Natural killer cell treated with Interleukin-12 subunit alpha and Interleukin-12 subunit beta and Interleukin-15 and Interleukin-18, amount 100 ng/mL, for 72 hours (primary cell): ENCODE data around the gene CLEC10A. TPM values are rescaled to one million over a fixed set of nuclear protein-coding genes. Genes with fewer than 3 reads are reported as not detected.

Experiments used
- ATAC-seq, 2 donors: fragments of 150-1000 bp; cut with Tn5 transposase in 1 of 2; sonication (Bioruptor Pico), chemical (Tn5 transposase) in 1 of 2; 2 replicates each; pipeline ENCODE4 v1.10.0; 2021
- DNase-seq: peaks from one replicate; pipeline ENCODE4 v3.0.0; 2022; ENCODE audit warnings: low spot score
- H3K27ac Mint-ChIP-seq, 2 donors: 1 replicate in 1 of 2; 2 replicates in 1 of 2; pipeline ENCODE4 v1.8.0; 2022; ENCODE audit warnings: mixed read lengths in 2 of 2, mild to moderate bottlenecking in 1 of 2, moderate library complexity in 1 of 2
- H3K27me3 Mint-ChIP-seq, 2 donors: 1 replicate in 1 of 2; 2 replicates in 1 of 2; pipeline ENCODE4 v1.8.0; 2022; ENCODE audit warnings: mixed read lengths in 2 of 2
- H3K36me3 Mint-ChIP-seq: one replicate; pipeline ENCODE4 v1.8.0; 2022; ENCODE audit warnings: mixed read lengths
- H3K4me1 Mint-ChIP-seq, 2 donors: 1 replicate in 1 of 2; 2 replicates in 1 of 2; pipeline ENCODE4 v1.8.0; 2022; ENCODE audit warnings: low read depth in 2 of 2, mixed read lengths in 2 of 2, mild to moderate bottlenecking in 1 of 2
- H3K4me3 Mint-ChIP-seq: one replicate; pipeline ENCODE4 v1.8.0; 2022; ENCODE audit warnings: mixed read lengths
- H3K9me3 Mint-ChIP-seq: 2 replicates; pipeline ENCODE4 v1.8.0; 2022; ENCODE audit warnings: mixed read lengths
- total RNA-seq, 2 donors: library from RNA; stranded (reverse); gene quantifications; one replicate each; pipeline ENCODE4 v1.2.3, GENCODE V29; 2022

The CLEC10A gene
- total RNA-seq, 2 donors from 2014 or later: not detected

- ATAC-seq: no peak
- no peaks in the 10 kb centered on the region for H3K27me3 Mint-ChIP-seq
- peaks cover 22 to 23% of the 10 kb centered on the region in 2 donors for H3K4me1 Mint-ChIP-seq
- H3K9me3 Mint-ChIP-seq: no peaks in the 10 kb centered on the region
- no peak for DNase-seq
- H3K36me3 Mint-ChIP-seq: no peaks in the 10 kb centered on the region
- no peak overlapping the region for H3K4me3 Mint-ChIP-seq
- no peak overlapping the region for H3K27ac Mint-ChIP-seq
These were observed 33.4 kb upstream of the CLEC10A start for GRCh38 chr17:7113273-7114071.

GRCh38 chr17:7112510-7113108 lies 32.6 kb upstream of the CLEC10A start:
- ATAC-seq: no peak

GRCh38 chr17:7111784-7112509 lies 31.9 kb upstream of the CLEC10A start:
- Mint-ChIP-seq H3K36me3 (no peaks in the 10 kb centered on the region), H3K4me1 (peaks cover 22 to 29% of the 10 kb centered on the region in 2 donors), H3K27ac (no peak overlapping the region), H3K4me3 (no peak overlapping the region), H3K9me3 (no peaks in the 10 kb centered on the region), H3K27me3 (no peaks in the 10 kb centered on the region)
- ATAC-seq (no peak), DNase-seq (no peak)

More at GRCh38 chr17:7112510-7113108, 32.6 kb upstream of the CLEC10A start:
- Mint-ChIP-seq H3K27me3 (no peaks in the 10 kb centered on the region), H3K36me3 (no peaks in the 10 kb centered on the region), H3K4me3 (no peak overlapping the region), H3K4me1 (peaks cover 22 to 24% of the 10 kb centered on the region in 2 donors), H3K9me3 (no peaks in the 10 kb centered on the region), H3K27ac (no peak overlapping the region)
- no peak for DNase-seq

GRCh38 chr17:7110617-7111306 lies 30.7 kb upstream of the CLEC10A start:
- H3K27me3 Mint-ChIP-seq: no peaks in the 10 kb centered on the region
- H3K4me3 Mint-ChIP-seq: no peak overlapping the region

GRCh38 chr17:7109461-7110322 lies 29.6 kb upstream of the CLEC10A start:
- no peaks in the 10 kb centered on the region for H3K36me3 Mint-ChIP-seq
- H3K27ac Mint-ChIP-seq: peak overlapping the region; percentile 14 to 36
- peak; percentile 47 to 66 for ATAC-seq
- no peaks in the 10 kb centered on the region for H3K9me3 Mint-ChIP-seq
- H3K27me3 Mint-ChIP-seq: no peaks in the 10 kb centered on the region
- peaks cover 19 to 24% of the 10 kb centered on the region in 2 donors for H3K4me1 Mint-ChIP-seq
- no peak for DNase-seq
- H3K4me3 Mint-ChIP-seq: peak overlapping the region; percentile 9

More at GRCh38 chr17:7110617-7111306, 30.7 kb upstream of the CLEC10A start:
- Mint-ChIP-seq H3K36me3 (no peaks in the 10 kb centered on the region), H3K9me3 (no peaks in the 10 kb centered on the region), H3K27ac (peak overlapping the region; percentile 6 to 20), H3K4me1 (peaks cover 22 to 29% of the 10 kb centered on the region in 2 donors)
- DNase-seq (no peak), ATAC-seq (no peak)

- DNase-seq (no peak), ATAC-seq (no peak)
- Mint-ChIP-seq H3K9me3 (no peaks in the 10 kb centered on the region), H3K27ac (peak overlapping the region in 1 of 2 donors; percentile 36), H3K4me1 (peaks cover 19 to 24% of the 10 kb centered on the region in 2 donors), H3K4me3 (no peak overlapping the region), H3K27me3 (no peaks in the 10 kb centered on the region), H3K36me3 (no peaks in the 10 kb centered on the region)
These were observed 28.9 kb upstream of the CLEC10A start for GRCh38 chr17:7108981-7109380.

GRCh38 chr17:7108560-7108925 lies 28.5 kb upstream of the CLEC10A start:
- peaks cover 19 to 24% of the 10 kb centered on the region in 2 donors for H3K4me1 Mint-ChIP-seq
- H3K27me3 Mint-ChIP-seq: peaks cover under 1 to 3% of the 10 kb centered on the region in 2 donors
- no peak for ATAC-seq
- no peak overlapping the region for H3K4me3 Mint-ChIP-seq
- H3K9me3 Mint-ChIP-seq: no peaks in the 10 kb centered on the region
- H3K36me3 Mint-ChIP-seq: no peaks in the 10 kb centered on the region
- DNase-seq: no peak
- no peak overlapping the region for H3K27ac Mint-ChIP-seq

- Mint-ChIP-seq H3K4me1 (peaks cover 19 to 24% of the 10 kb centered on the region in 2 donors), H3K27ac (no peak overlapping the region), H3K27me3 (peaks cover 5 to 8% of the 10 kb centered on the region in 2 donors), H3K9me3 (no peaks in the 10 kb centered on the region), H3K36me3 (no peaks in the 10 kb centered on the region), H3K4me3 (no peak overlapping the region)
- ATAC-seq: no peak
- no peak for DNase-seq
These were observed 27.9 kb upstream of the CLEC10A start for GRCh38 chr17:7107795-7108559.

- DNase-seq: no peak
- Mint-ChIP-seq H3K27ac (no peak overlapping the region), H3K27me3 (peaks cover 5 to 8% of the 10 kb centered on the region in 2 donors), H3K36me3 (no peaks in the 10 kb centered on the region), H3K9me3 (no peaks in the 10 kb centered on the region), H3K4me3 (no peak overlapping the region), H3K4me1 (peaks cover 19 to 24% of the 10 kb centered on the region in 2 donors)
- peak in 1 of 2 donors; percentile 15 for ATAC-seq
These were observed 27.1 kb upstream of the CLEC10A start for GRCh38 chr17:7107012-7107754.

GRCh38 chr17:7102421-7102820 lies 22.4 kb upstream of the CLEC10A start:
- ATAC-seq: no peak
- Mint-ChIP-seq H3K4me3 (no peak overlapping the region), H3K4me1 (peaks cover 1 to 3% of the 10 kb centered on the region in 2 donors), H3K36me3 (no peaks in the 10 kb centered on the region), H3K27ac (no peak overlapping the region), H3K9me3 (no peaks in the 10 kb centered on the region), H3K27me3 (peaks cover 5 to 12% of the 10 kb centered on the region in 2 donors)
- DNase-seq: no peak

- H3K4me1 Mint-ChIP-seq: no peaks in the 10 kb centered on the region
- peaks cover 5 to 12% of the 10 kb centered on the region in 2 donors for H3K27me3 Mint-ChIP-seq
- no peak for DNase-seq
- H3K4me3 Mint-ChIP-seq: no peak overlapping the region
- H3K27ac Mint-ChIP-seq: peak overlapping the region in 1 of 2 donors; percentile 39
- no peaks in the 10 kb centered on the region for H3K9me3 Mint-ChIP-seq
- no peak for ATAC-seq
- no peaks in the 10 kb centered on the region for H3K36me3 Mint-ChIP-seq
These were observed 21.5 kb upstream of the CLEC10A start for GRCh38 chr17:7101531-7101930.
